Body of pancreas (tissue), 4 donors: ENCODE measurements around the gene CSGALNACT2. TPM values are rescaled to one million over a fixed set of nuclear protein-coding genes. Genes with fewer than 3 reads are reported as not detected.
"Not testable (repeated sequence)": the region's sequence is repeated elsewhere in the genome, so short reads cannot be mapped to it uniquely, and the experiment has no call there.

ENCODE experiments used
- ATAC-seq: fragments of 150-250 bp; one replicate; pipeline ENCODE4 v1.9.1; 2016
- DNase-seq, 4 donors: peaks; one replicate each; pipeline ENCODE4 v3.0.0-alpha.2; 2019
- H3K27ac ChIP-seq, 4 donors: fragments of 200-600 bp; sonication (generic); 1 replicate in 3 of 4; 2 replicates in 1 of 4; pipeline versions ENCODE4 v1.5.1 to v1.6.1; 2016 to 2019; ENCODE audit warnings: mild to moderate bottlenecking in 1 of 4, mixed read lengths in 1 of 4, moderate library complexity in 1 of 4
- H3K27me3 ChIP-seq, 2 donors: fragments of 200-600 bp; sonication (generic); one replicate each; pipeline ENCODE4 v1.6.0; 2016; ENCODE audit warnings: mild to moderate bottlenecking in 1 of 2
- H3K36me3 ChIP-seq, 2 donors: fragments of 200-600 bp; sonication (generic); replicated peaks in 1 of 2; 2 replicates each; pipeline ENCODE4 v1.5.1; 2016; ENCODE audit warnings: low read depth in 2 of 2; ENCODE audit not compliant: insufficient read depth in 1 of 2
- H3K4me1 ChIP-seq: fragments of 200-600 bp; sonication (generic); one replicate; pipeline ENCODE4 v1.6.0; 2016
- H3K4me3 ChIP-seq, 2 donors: fragments of 200-600 bp; sonication (generic); 1 replicate in 1 of 2; 2 replicates in 1 of 2; pipeline ENCODE4 v1.5.1; 2016 to 2019
- H3K9me3 ChIP-seq, 3 donors: fragments of 200-600 bp; sonication (generic); 1 replicate in 2 of 3; 2 replicates in 1 of 3; pipeline ENCODE4 v1.5.1; 2016
- CTCF ChIP-seq, 7 experiments: fragments of 450-650 bp in 4 of 7; fragments of 200-600 bp in 3 of 7; sonication (generic) in 3 of 7; IDR thresholded peaks; one replicate each; pipeline ENCODE4 v1.5.1; 2016 to 2019; ENCODE audit warnings: antibody characterized with exemption in 7 of 7
- POLR2A ChIP-seq, 3 donors: fragments of 450-650 bp; IDR thresholded peaks; one replicate each; pipeline ENCODE4 v1.6.1; 2016; ENCODE audit warnings: antibody characterized with exemption in 3 of 3, mild to moderate bottlenecking in 2 of 3
- WGBS, 2 donors: methylation state at CpG; one replicate each; pipeline ENCODE4 v1.1.5; 2017; 5-methylcytosine and 5-hydroxymethylcytosine counted together
- intact Hi-C: fragments of 100-400 bp; cut with DNase I; formaldehyde crosslinking; loops from one replicate; pipeline ENCODE4 v1.15.1; 2023
- total RNA-seq, 2 donors: library from RNA; depleted of rRNA; stranded (reverse); fragments of >200 nt; gene quantifications; one replicate each; pipeline ENCODE4 v1.1.0, GENCODE V29; 2016

The CSGALNACT2 gene
- total RNA-seq, 2 donors from 2014 or later: 6.9 to 9.6 TPM

DNA sequence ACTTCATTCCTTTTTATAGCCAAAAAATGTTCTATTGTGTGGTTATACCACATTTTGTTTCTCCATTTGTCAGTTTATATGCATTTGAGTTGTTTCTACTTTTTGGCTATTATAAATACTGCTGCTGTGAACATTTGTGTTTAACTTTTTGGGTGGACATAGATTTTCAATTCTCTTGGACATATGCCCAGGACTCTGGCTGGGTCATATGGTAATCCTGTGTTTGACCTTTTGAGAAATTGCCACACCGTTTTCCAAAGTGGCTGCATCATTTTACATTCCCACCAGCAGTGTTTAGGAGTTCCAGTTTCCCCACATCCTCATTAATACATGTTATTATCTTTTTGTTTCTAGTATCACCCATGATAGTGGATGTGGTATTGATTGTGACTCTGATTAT is 39.4 kb downstream of the CSGALNACT2 start:
- no peaks in the 10 kb centered on the region for H3K36me3 ChIP-seq
- no peak for DNase-seq
- no peak for TF ChIP-seq CTCF (IDR thresholded peaks at IDR 0.05)
- TF ChIP-seq POLR2A (IDR thresholded peaks at IDR 0.05): no peak
- intact Hi-C loops: no loop called here
- H3K9me3 ChIP-seq: no peaks in the 10 kb centered on the region
- H3K4me3 ChIP-seq: no peak overlapping the region
- no peaks in the 10 kb centered on the region for H3K4me1 ChIP-seq
- WGBS, 2 donors: 63 to 100% methylated on average over 1 of the region's 1 CpG
- no peaks in the 10 kb centered on the region for H3K27me3 ChIP-seq
- no peak overlapping the region for H3K27ac ChIP-seq
- no peak for ATAC-seq

- intact Hi-C loops: no loop called here
- peaks cover 0 to 2% of the 10 kb centered on the region in 2 donors for H3K36me3 ChIP-seq
- no peaks in the 10 kb centered on the region for H3K27me3 ChIP-seq
- ATAC-seq: no peak
- TF ChIP-seq POLR2A (IDR thresholded peaks at IDR 0.05): no peak
- TF ChIP-seq CTCF (IDR thresholded peaks at IDR 0.05): no peak
- no peaks in the 10 kb centered on the region for H3K9me3 ChIP-seq
- DNase-seq: no peak
- H3K4me3 ChIP-seq: no peak overlapping the region
- H3K27ac ChIP-seq: no peak overlapping the region
- whole genome bisulfite sequencing, 2 donors: 94 to 100% methylated on average over 1 of the region's 1 CpG
- H3K4me1 ChIP-seq: no peaks in the 10 kb centered on the region
Measured at GRCh38 chr10:43181146-43181545, 42.9 kb downstream of the CSGALNACT2 start.

- ATAC-seq, H3K4me1 ChIP-seq, H3K9me3 ChIP-seq, DNase-seq, intact Hi-C loops, H3K27me3 ChIP-seq, H3K36me3 ChIP-seq, H3K27ac ChIP-seq, H3K4me3 ChIP-seq: not testable (repeated sequence)
- 98 to 100% methylated on average over 3 of the region's 3 CpGs for WGBS, 2 donors
Measured at GRCh38 chr10:43183764-43184163, 45.5 kb downstream of the CSGALNACT2 start.

DNA sequence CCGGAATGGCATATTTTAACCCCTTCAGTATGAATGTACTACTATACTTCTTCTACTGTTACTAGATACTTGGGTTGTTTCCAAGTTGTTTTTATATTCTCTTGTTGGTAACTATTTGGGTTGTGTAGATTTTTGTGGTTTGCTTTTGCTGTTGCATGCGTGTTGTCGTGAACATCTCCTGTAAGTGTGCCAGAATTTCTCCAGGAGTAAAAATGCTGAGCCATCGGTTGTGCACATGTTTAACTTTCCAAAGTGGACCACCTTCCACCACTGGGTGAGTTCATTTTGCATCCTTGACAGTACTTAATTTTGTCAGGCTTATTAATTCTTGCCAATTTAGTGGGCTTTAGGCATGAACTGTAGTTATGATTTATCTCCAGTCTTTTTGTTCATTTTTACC is 47.9 kb downstream of the CSGALNACT2 start:
- WGBS, 2 donors: 88 to 89% methylated on average over 4 of the region's 4 CpGs
- ATAC-seq: no peak

GRCh38 chr10:43187213-43187612 is 49.0 kb downstream of the CSGALNACT2 start:
- H3K9me3 ChIP-seq: no peaks in the 10 kb centered on the region
- DNase-seq (no peak), ATAC-seq (no peak)
- no peaks in the 10 kb centered on the region for H3K4me1 ChIP-seq
- WGBS, 2 donors: 78 to 85% methylated on average over 3 of the region's 3 CpGs
- no peak for TF ChIP-seq POLR2A (IDR thresholded peaks at IDR 0.05)
- no peak for TF ChIP-seq CTCF (IDR thresholded peaks at IDR 0.05)
- no peak overlapping the region for H3K4me3 ChIP-seq
- H3K27ac ChIP-seq: no peak overlapping the region
- peaks cover 0 to 2% of the 10 kb centered on the region in 2 donors for H3K36me3 ChIP-seq
- no peaks in the 10 kb centered on the region for H3K27me3 ChIP-seq
- intact Hi-C loops: no loop called here

More for the DNA sequence above, 47.9 kb downstream of the CSGALNACT2 start:
- no peaks in the 10 kb centered on the region for H3K4me1 ChIP-seq
- no peak for DNase-seq
- no peaks in the 10 kb centered on the region for H3K27me3 ChIP-seq
- H3K9me3 ChIP-seq: no peaks in the 10 kb centered on the region
- intact Hi-C loops: no loop called here
- TF ChIP-seq CTCF (IDR thresholded peaks at IDR 0.05) (no peak), POLR2A (IDR thresholded peaks at IDR 0.05) (no peak)
- no peak overlapping the region for H3K4me3 ChIP-seq
- no peak overlapping the region for H3K27ac ChIP-seq
- peaks cover 0 to 2% of the 10 kb centered on the region in 2 donors for H3K36me3 ChIP-seq
